Keratinocyte (primary cell): Measurements from ENCODE around the gene MDN1. TPM values are rescaled to one million over a fixed set of nuclear protein-coding genes. Genes with fewer than 3 reads are reported as not detected.

ENCODE experiments used
- DNase-seq: peaks from one replicate; pipeline ENCODE4 v3.0.0-alpha.2; 2011; ENCODE audit warnings: low read depth, missing footprints, low spot score
- FAIRE-seq: peaks from 2 replicates; lab custom pipeline; 2011; peaks lifted over from hg19 to GRCh38; lab: Jason Lieb, UNC
- H2AFZ ChIP-seq: 2 replicates; pipeline ENCODE4 v1.6.0; 2012; ENCODE audit warnings: low read length, control low read depth, inconsistent platforms; ENCODE audit not compliant: control insufficient read depth
- H3K27ac ChIP-seq: 2 replicates; pipeline ENCODE4 v1.5.1; 2011; ENCODE audit warnings: low read length; ENCODE audit not compliant: control insufficient read depth, insufficient read depth
- H3K27me3 ChIP-seq: 3 replicates; pipeline ENCODE4 v1.6.0; 2011; ENCODE audit warnings: low read length; ENCODE audit not compliant: control insufficient read depth, insufficient read depth; ENCODE audit errors: extremely low read depth
- H3K36me3 ChIP-seq, 2 experiments: 2 replicates in 1 of 2; 3 replicates in 1 of 2; pipeline ENCODE4 v1.5.1; 2011; ENCODE audit warnings: low read length in 2 of 2, mild to moderate bottlenecking in 1 of 2; ENCODE audit not compliant: control insufficient read depth in 2 of 2, insufficient read depth in 2 of 2; ENCODE audit errors: extremely low read depth in 1 of 2
- H3K4me1 ChIP-seq: 3 replicates; pipeline ENCODE4 v1.5.1; 2011; ENCODE audit warnings: low read length; ENCODE audit not compliant: control insufficient read depth, insufficient read depth; ENCODE audit errors: extremely low read depth
- H3K4me2 ChIP-seq: 3 replicates; pipeline ENCODE4 v1.6.0; 2011; ENCODE audit warnings: low read depth, low read length; ENCODE audit not compliant: control insufficient read depth, insufficient read depth; ENCODE audit errors: extremely low read depth
- H3K4me3 ChIP-seq, 3 experiments: fragments of 200-600 bp in 1 of 3; sonication (generic) in 1 of 3; 2 replicates in 2 of 3; 3 replicates in 1 of 3; pipeline ENCODE4 v1.5.1; 2011 to 2016; ENCODE audit warnings: low read length in 3 of 3, mild to moderate bottlenecking in 3 of 3, control low read depth in 2 of 3, inconsistent platforms in 1 of 3, low read depth in 1 of 3, mixed read lengths in 1 of 3, mixed run types in 1 of 3, moderate library complexity in 1 of 3; ENCODE audit not compliant: control insufficient read depth in 2 of 3, insufficient read depth in 2 of 3; ENCODE audit errors: extremely low read depth in 1 of 3
- H3K79me2 ChIP-seq: 2 replicates; pipeline ENCODE4 v1.6.0; 2012; ENCODE audit warnings: low read length; ENCODE audit not compliant: control insufficient read depth, insufficient read depth
- H3K9ac ChIP-seq: 3 replicates; pipeline ENCODE4 v1.6.0; 2011; ENCODE audit warnings: low read length; ENCODE audit not compliant: control insufficient read depth, insufficient read depth; ENCODE audit errors: extremely low read depth
- H3K9me1 ChIP-seq: 3 replicates; pipeline ENCODE4 v1.6.0; 2011; ENCODE audit warnings: low read length; ENCODE audit not compliant: control insufficient read depth, insufficient read depth; ENCODE audit errors: extremely low read depth
- H3K9me3 ChIP-seq: 2 replicates; pipeline ENCODE4 v1.5.1; 2012; ENCODE audit warnings: low read depth, low read length; ENCODE audit not compliant: control insufficient read depth
- H4K20me1 ChIP-seq: 3 replicates; pipeline ENCODE4 v1.6.0; 2011; ENCODE audit warnings: low read length; ENCODE audit not compliant: control insufficient read depth, insufficient read depth; ENCODE audit errors: extremely low read depth
- EZH2 ChIP-seq: IDR thresholded peaks from one replicate; pipeline ENCODE4 v1.6.1; 2012; ENCODE audit warnings: inconsistent platforms, mild to moderate bottlenecking, low read length, moderate library complexity
- dilution Hi-C: fragments of 300-500 bp; cut with MboI; formaldehyde crosslinking; loops from one replicate; pipeline ENCODE4 v1.7.0; 2020; ENCODE audit warnings: low sequenced_read_pairs; ENCODE audit not compliant: extremely low pct_ligation_motif_present
- polyA plus RNA-seq, 5 experiments: library from polyadenylated mRNA; depleted of rRNA in 3 of 5; stranded (reverse) in 3 of 5; stranded (forward) in 1 of 5; unstranded in 1 of 5; fragments of >200 nt; gene quantifications; 1 replicate in 1 of 5; 2 replicates in 3 of 5; 3 replicates in 1 of 5; pipeline versions ENCODE4 v1.2.1 to v1.2.3, GENCODE V29; 2011 to 2012; ENCODE audit warnings: missing spikeins in 2 of 5, low read depth in 1 of 5, low replicate concordance in 1 of 5
- TF ChIP-seq, protein P1 (sequence below), 3 experiments: IDR thresholded peaks in 1 of 3; conservative IDR thresholded peaks in 1 of 3; optimal IDR thresholded peaks in 1 of 3; 2 replicates in 2 of 3; 3 replicates in 1 of 3; pipeline versions ENCODE3 to v1.5.1; 2011; ENCODE audit warnings: low read length in 3 of 3, mild to moderate bottlenecking in 3 of 3, moderate library complexity in 2 of 3, control low read depth in 1 of 3, inconsistent platforms in 1 of 3; ENCODE audit not compliant: insufficient read depth in 2 of 3; ENCODE audit errors: extremely low read depth in 1 of 3

Gene MDN1
- polyA plus RNA-seq, 1 donor (not counting 4 experiments of a cell fraction or from before 2014, with no cell fraction given), result 16.0 TPM

DNA sequence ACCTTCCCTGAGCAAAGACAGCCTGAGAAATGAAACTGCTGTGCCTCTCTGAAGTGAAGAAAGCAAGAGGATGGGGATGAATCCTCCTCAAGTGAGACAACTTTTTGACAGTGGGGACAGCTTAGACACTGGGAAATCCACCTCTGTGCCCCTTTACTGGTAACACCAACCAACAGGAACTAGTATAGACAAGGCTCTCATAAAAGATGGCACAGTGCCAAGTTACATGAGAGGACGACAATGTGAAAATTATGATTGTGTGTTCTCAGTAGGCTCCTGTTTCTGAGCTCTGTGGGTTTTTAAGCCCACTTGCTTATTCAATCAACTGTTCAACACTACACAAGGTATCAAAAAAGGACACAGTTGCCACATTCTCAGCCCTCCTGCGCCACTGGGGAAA lies 139.4 kb downstream of the MDN1 start:
- Histone ChIP-seq H4K20me1 (no peaks in the 10 kb centered on the region), H3K4me3 (no peak overlapping the region), H3K79me2 (no peaks in the 10 kb centered on the region), H3K9ac (no peak overlapping the region), H3K4me1 (no peaks in the 10 kb centered on the region), H3K4me2 (no peak overlapping the region), H3K9me1 (no peaks in the 10 kb centered on the region), H3K36me3 (peaks cover 37 to 55% of the 10 kb centered on the region in 2 experiments), H3K27ac (no peak overlapping the region), H3K9me3 (no peaks in the 10 kb centered on the region), H2AFZ (no peak overlapping the region), H3K27me3 (no peaks in the 10 kb centered on the region)
- DNase-seq, result no peak
- no peak for FAIRE-seq
- no peak for TF ChIP-seq EZH2
- TF ChIP-seq, protein P1, sequence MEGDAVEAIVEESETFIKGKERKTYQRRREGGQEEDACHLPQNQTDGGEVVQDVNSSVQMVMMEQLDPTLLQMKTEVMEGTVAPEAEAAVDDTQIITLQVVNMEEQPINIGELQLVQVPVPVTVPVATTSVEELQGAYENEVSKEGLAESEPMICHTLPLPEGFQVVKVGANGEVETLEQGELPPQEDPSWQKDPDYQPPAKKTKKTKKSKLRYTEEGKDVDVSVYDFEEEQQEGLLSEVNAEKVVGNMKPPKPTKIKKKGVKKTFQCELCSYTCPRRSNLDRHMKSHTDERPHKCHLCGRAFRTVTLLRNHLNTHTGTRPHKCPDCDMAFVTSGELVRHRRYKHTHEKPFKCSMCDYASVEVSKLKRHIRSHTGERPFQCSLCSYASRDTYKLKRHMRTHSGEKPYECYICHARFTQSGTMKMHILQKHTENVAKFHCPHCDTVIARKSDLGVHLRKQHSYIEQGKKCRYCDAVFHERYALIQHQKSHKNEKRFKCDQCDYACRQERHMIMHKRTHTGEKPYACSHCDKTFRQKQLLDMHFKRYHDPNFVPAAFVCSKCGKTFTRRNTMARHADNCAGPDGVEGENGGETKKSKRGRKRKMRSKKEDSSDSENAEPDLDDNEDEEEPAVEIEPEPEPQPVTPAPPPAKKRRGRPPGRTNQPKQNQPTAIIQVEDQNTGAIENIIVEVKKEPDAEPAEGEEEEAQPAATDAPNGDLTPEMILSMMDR (optimal IDR thresholded peaks at IDR 0.05 in 1 of 3, IDR thresholded peaks at IDR 0.05 in 1 of 3, conservative IDR thresholded peaks at IDR 0.05 in 1 of 3; ENCODE audit: extremely low read depth in 1 of 3, insufficient read depth in 2 of 3, low read length in 3 of 3), result no peak
- dilution Hi-C loops, result no loop called here

DNA sequence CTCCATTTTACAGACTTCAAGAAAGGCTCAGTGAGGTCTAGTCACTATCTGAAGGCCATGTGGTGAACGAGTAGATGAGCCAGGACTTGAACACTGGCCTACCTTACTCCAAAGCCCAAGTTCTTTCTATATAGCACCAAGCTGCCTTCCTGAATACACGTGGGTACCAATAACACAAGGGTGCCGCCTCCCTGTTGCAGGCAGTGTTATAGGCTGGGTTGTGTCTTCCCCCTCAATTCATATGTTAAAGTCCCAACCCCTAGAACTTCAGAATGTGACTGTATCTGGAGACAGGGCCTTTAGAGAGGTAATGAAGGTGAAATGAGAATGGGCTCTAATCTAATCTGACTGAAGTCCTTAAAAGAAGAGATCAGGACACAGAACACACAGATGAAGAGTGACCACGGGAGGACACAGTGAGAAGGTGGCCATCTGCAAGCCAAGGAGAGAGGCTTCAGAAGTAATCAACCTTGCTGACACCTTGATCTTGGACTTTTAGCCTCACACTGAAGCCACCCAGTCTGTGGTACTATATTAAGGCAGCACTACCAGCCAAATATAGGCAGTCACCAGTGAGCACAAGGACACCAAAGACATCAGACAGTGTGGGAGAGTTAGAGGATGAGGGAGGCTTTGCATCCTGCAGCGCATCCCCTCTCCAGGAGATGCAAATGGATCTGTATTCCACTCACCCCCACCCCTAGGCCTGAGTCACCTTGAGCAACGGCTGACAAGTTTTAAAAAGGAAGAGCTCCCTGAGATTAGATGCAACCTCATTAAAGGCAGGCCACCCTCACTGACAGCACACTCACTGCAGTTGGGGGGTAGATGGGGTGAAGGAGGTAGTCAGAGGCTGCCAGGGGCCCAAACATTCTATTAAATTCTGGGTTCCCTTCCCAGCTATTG lies 140.1 kb downstream of the MDN1 start:
- Histone ChIP-seq H4K20me1 (no peaks in the 10 kb centered on the region), H3K4me2 (no peak overlapping the region), H3K9me1 (no peaks in the 10 kb centered on the region), H3K4me3 (no peak overlapping the region), H3K4me1 (no peaks in the 10 kb centered on the region), H3K27me3 (no peaks in the 10 kb centered on the region), H3K27ac (no peak overlapping the region), H3K36me3 (peaks cover 36 to 56% of the 10 kb centered on the region in 2 experiments), H3K79me2 (no peaks in the 10 kb centered on the region), H2AFZ (no peak overlapping the region), H3K9ac (no peak overlapping the region), H3K9me3 (no peaks in the 10 kb centered on the region)
- no peak for TF ChIP-seq EZH2
- TF ChIP-seq, protein P1 (optimal IDR thresholded peaks at IDR 0.05 in 1 of 3, IDR thresholded peaks at IDR 0.05 in 1 of 3, conservative IDR thresholded peaks at IDR 0.05 in 1 of 3; ENCODE audit: extremely low read depth in 1 of 3, insufficient read depth in 2 of 3, low read length in 3 of 3), result no peak
- FAIRE-seq, result no peak
- dilution Hi-C loops, result no loop called here
- DNase-seq, result no peak
